Panc1 (cell line): ENCODE data around the gene OXTR. TPM values are rescaled to one million over a fixed set of nuclear protein-coding genes. Genes with fewer than 3 reads are reported as not detected.

Experiments
- ATAC-seq: fragments of 200-7000 bp; cut with Tn5 transposase; 2 replicates; pipeline ENCODE4 v1.9.1; 2020; ENCODE audit warnings: mild to moderate bottlenecking, moderate library complexity
- BruUV-seq: library from RNA; stranded (reverse); fragments of 400-500 nt; replicated peaks from 2 replicates; lab custom pipeline; 2021; lab: Mats Ljungman, UMichigan
- CTCF ChIA-PET: fragments of 300-600 bp; sonication (Branson Sonifier 250); formaldehyde crosslinking; loops from one replicate; lab custom pipeline; 2022; ENCODE audit warnings: antibody characterized with exemption; lab: Charles Lee
- POLR2A ChIA-PET: fragments of 300-600 bp; sonication (Branson Sonifier 250); formaldehyde crosslinking; loops from one replicate; lab custom pipeline; 2022; ENCODE audit warnings: antibody characterized with exemption; lab: Charles Lee
- DNase-seq: peaks from one replicate; pipeline ENCODE4 v3.0.0-alpha.2; 2010; ENCODE audit warnings: low read depth, low spot score
- H3K27ac ChIP-seq: 2 replicates; pipeline ENCODE4 v1.5.1; 2011; ENCODE audit warnings: mild to moderate bottlenecking, low read length, inconsistent platforms
- H3K27me3 ChIP-seq: fragments of 200-500 bp; sonication (Bioruptor generic); 2 replicates; pipeline ENCODE4 v1.6.0; 2014; ENCODE audit warnings: low read length, inconsistent platforms; ENCODE audit not compliant: control insufficient read depth, insufficient read depth
- H3K36me3 ChIP-seq: fragments of 200-500 bp; sonication (Bioruptor generic); 2 replicates; pipeline ENCODE4 v1.5.1; 2014; ENCODE audit warnings: inconsistent platforms, mild to moderate bottlenecking, low read length, moderate library complexity; ENCODE audit not compliant: control insufficient read depth, insufficient read depth
- H3K4me1 ChIP-seq: 2 replicates; pipeline ENCODE4 v1.5.1; 2011; ENCODE audit warnings: inconsistent platforms, mild to moderate bottlenecking, low read length, moderate library complexity; ENCODE audit not compliant: control insufficient read depth, insufficient read depth
- H3K4me3 ChIP-seq, 2 experiments: 2 replicates each; pipeline ENCODE4 v1.5.1; 2011 to 2012; ENCODE audit warnings: low read depth in 2 of 2, low read length in 2 of 2, mild to moderate bottlenecking in 2 of 2, inconsistent platforms in 1 of 2, moderate library complexity in 1 of 2
- H3K9me3 ChIP-seq: fragments of 200-500 bp; sonication (Bioruptor generic); 2 replicates; pipeline ENCODE4 v1.5.1; 2014; ENCODE audit warnings: low read depth, mild to moderate bottlenecking, inconsistent platforms, low read length, moderate library complexity; ENCODE audit not compliant: control insufficient read depth, insufficient read depth
- POLR2AphosphoS5 ChIP-seq: IDR thresholded peaks from 2 replicates; pipeline ENCODE4 v1.6.1; 2012; ENCODE audit warnings: mild to moderate bottlenecking, low read depth, low read length, moderate library complexity
- SIN3A ChIP-seq: IDR thresholded peaks from 2 replicates; pipeline ENCODE4 v1.6.1; 2012; ENCODE audit warnings: low read depth, mild to moderate bottlenecking, low read length, moderate library complexity, borderline replicate concordance; ENCODE audit not compliant: insufficient read depth
- TCF7L2 ChIP-seq: IDR thresholded peaks from 2 replicates; pipeline ENCODE4 v1.6.1; 2011; ENCODE audit warnings: mild to moderate bottlenecking, low read depth, low read length, inconsistent platforms
- in situ Hi-C: cut with HindIII; loops from 2 replicates; pipeline ENCODE4 v1.10.0; 2016; ENCODE audit warnings: low sequenced_read_pairs, low pct_unique_long_range_greater_than_20kb
- intact Hi-C: fragments of 100-400 bp; cut with micrococcal nuclease; formaldehyde crosslinking; loops from one replicate; pipeline ENCODE4 v1.10.0; 2022; ENCODE audit not compliant: unreplicated experiment
- total RNA-seq: library from RNA; stranded (reverse); gene quantifications from one replicate; pipeline ENCODE4 v1.2.1, GENCODE V29; 2021; ENCODE audit not compliant: unreplicated experiment
- TF ChIP-seq, protein P1 (sequence below): fragments of 450-650 bp; IDR thresholded peaks from 2 replicates; pipeline ENCODE4 v1.5.1; 2017; ENCODE audit warnings: mild to moderate bottlenecking
- TF ChIP-seq, protein P2 (sequence below), 2 experiments: IDR thresholded peaks; 2 replicates each; pipeline ENCODE4 v1.6.1; 2011 to 2012; ENCODE audit warnings: low read depth in 2 of 2, control low read depth in 1 of 2, low read length in 1 of 2, mild to moderate bottlenecking in 1 of 2, moderate library complexity in 1 of 2; ENCODE audit not compliant: insufficient read depth in 1 of 2

Gene OXTR
- total RNA-seq, 1 experiment from 2014 or later: 2.7 TPM

GRCh38 chr3:8752832-8753231 lies 16.6 kb downstream of the OXTR start:
- ATAC-seq: no peak
- BruUV-seq: no TSS peak
- no peak overlapping the region for H3K27ac ChIP-seq
- in situ Hi-C loops: no loop called here
- H3K4me1 ChIP-seq: no peaks in the 10 kb centered on the region
- H3K9me3 ChIP-seq: no peaks in the 10 kb centered on the region
- ChIA-PET CTCF (no interaction called here), POLR2A (no interaction called here)
- H3K36me3 ChIP-seq: no peaks in the 10 kb centered on the region
- H3K4me3 ChIP-seq: no peak overlapping the region
- TF ChIP-seq TCF7L2 (no peak), SIN3A (no peak), POLR2AphosphoS5 (no peak)
- TF ChIP-seq, protein P1, sequence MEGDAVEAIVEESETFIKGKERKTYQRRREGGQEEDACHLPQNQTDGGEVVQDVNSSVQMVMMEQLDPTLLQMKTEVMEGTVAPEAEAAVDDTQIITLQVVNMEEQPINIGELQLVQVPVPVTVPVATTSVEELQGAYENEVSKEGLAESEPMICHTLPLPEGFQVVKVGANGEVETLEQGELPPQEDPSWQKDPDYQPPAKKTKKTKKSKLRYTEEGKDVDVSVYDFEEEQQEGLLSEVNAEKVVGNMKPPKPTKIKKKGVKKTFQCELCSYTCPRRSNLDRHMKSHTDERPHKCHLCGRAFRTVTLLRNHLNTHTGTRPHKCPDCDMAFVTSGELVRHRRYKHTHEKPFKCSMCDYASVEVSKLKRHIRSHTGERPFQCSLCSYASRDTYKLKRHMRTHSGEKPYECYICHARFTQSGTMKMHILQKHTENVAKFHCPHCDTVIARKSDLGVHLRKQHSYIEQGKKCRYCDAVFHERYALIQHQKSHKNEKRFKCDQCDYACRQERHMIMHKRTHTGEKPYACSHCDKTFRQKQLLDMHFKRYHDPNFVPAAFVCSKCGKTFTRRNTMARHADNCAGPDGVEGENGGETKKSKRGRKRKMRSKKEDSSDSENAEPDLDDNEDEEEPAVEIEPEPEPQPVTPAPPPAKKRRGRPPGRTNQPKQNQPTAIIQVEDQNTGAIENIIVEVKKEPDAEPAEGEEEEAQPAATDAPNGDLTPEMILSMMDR: no peak
- TF ChIP-seq, protein P2, sequence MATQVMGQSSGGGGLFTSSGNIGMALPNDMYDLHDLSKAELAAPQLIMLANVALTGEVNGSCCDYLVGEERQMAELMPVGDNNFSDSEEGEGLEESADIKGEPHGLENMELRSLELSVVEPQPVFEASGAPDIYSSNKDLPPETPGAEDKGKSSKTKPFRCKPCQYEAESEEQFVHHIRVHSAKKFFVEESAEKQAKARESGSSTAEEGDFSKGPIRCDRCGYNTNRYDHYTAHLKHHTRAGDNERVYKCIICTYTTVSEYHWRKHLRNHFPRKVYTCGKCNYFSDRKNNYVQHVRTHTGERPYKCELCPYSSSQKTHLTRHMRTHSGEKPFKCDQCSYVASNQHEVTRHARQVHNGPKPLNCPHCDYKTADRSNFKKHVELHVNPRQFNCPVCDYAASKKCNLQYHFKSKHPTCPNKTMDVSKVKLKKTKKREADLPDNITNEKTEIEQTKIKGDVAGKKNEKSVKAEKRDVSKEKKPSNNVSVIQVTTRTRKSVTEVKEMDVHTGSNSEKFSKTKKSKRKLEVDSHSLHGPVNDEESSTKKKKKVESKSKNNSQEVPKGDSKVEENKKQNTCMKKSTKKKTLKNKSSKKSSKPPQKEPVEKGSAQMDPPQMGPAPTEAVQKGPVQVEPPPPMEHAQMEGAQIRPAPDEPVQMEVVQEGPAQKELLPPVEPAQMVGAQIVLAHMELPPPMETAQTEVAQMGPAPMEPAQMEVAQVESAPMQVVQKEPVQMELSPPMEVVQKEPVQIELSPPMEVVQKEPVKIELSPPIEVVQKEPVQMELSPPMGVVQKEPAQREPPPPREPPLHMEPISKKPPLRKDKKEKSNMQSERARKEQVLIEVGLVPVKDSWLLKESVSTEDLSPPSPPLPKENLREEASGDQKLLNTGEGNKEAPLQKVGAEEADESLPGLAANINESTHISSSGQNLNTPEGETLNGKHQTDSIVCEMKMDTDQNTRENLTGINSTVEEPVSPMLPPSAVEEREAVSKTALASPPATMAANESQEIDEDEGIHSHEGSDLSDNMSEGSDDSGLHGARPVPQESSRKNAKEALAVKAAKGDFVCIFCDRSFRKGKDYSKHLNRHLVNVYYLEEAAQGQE (IDR thresholded peaks at IDR 0.05; ENCODE audit: insufficient read depth in 1 of 2, low read depth in 2 of 2, low read length in 1 of 2): no peak
- no peak for DNase-seq
- no peaks in the 10 kb centered on the region for H3K27me3 ChIP-seq
- intact Hi-C loops: no loop called here

DNA sequence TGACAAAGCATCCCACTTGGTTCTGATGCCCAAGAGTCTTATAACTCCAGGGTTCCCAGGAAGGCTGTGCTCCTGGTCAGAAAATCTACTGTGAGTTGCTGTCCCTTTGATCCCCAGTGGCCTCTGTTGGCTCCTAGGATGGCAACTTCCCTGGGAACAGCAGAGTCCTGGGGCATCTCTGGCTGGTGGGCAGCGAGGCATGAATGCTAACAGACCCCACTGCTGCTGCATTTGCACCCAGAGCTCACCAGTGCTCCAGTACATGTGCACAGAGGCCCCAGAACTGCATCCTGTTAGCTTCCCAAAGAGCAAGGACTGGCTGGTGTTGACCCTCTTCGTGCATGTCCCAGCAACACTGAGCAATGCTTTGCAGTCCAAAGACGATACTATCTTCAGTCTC lies 20.1 kb downstream of the OXTR start:
- DNase-seq (no peak), ATAC-seq (no peak)
- Histone ChIP-seq H3K36me3 (no peaks in the 10 kb centered on the region), H3K27me3 (no peaks in the 10 kb centered on the region), H3K4me1 (no peaks in the 10 kb centered on the region), H3K4me3 (no peak overlapping the region), H3K9me3 (no peaks in the 10 kb centered on the region), H3K27ac (no peak overlapping the region)
- intact Hi-C loops (no loop called here), in situ Hi-C loops (no loop called here)
- CTCF ChIA-PET: no interaction called here
- BruUV-seq: no TSS peak
- POLR2A ChIA-PET: no interaction called here
- no peak for TF ChIP-seq POLR2AphosphoS5
- TF ChIP-seq, protein P2 (IDR thresholded peaks at IDR 0.05; ENCODE audit: insufficient read depth in 1 of 2, low read depth in 2 of 2, low read length in 1 of 2): no peak
- TF ChIP-seq TCF7L2: no peak
- TF ChIP-seq, protein P1: no peak
- no peak for TF ChIP-seq SIN3A
